ENCODE data around the gene ARSB. TPM values are rescaled to one million over a fixed set of nuclear protein-coding genes. Genes with fewer than 3 reads are reported as not detected.

ARSB gene
- total and polyA plus RNA-seq, 9 donors = 3.1 to 10.6 (median 7.6) TPM

DNA sequence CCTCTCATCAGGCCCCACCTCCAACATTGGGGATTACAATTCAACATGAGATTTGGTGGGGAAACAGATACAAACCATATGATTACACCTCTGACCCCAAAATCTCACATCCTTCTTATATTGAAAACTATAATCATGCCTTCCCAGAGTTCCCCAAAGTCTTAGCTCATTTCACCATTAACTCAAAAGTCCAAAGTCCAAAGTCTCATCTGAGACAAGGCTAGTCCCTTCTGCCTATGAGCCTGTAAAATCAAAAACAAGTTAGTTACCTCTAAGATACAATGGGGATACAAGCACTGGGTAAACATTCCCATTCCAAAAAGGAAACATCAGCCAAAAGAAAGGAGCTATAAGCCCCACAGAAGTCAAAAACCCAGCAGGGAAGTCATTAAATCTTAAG is 26.8 kb upstream of the ARSB start:
- Histone ChIP-seq H3K9me3 (no peaks in the 10 kb centered on the region), H3K4me3 (no peak overlapping the region), H3K27ac (no peak overlapping the region), H3K36me3 (no peaks in the 10 kb centered on the region), H3K27me3 (no peaks in the 10 kb centered on the region), H3K4me1 (ENCODE audit: insufficient read depth) (no peaks in the 10 kb centered on the region)
- TF ChIP-seq EP300 (IDR thresholded peaks at IDR 0.05) (no peak), CTCF (IDR thresholded peaks at IDR 0.05) (no peak), POLR2A (IDR thresholded peaks at IDR 0.05) (no peak)
- no peak for DNase-seq
- intact Hi-C loops (cut with DNase I) = no loop called here

DNA sequence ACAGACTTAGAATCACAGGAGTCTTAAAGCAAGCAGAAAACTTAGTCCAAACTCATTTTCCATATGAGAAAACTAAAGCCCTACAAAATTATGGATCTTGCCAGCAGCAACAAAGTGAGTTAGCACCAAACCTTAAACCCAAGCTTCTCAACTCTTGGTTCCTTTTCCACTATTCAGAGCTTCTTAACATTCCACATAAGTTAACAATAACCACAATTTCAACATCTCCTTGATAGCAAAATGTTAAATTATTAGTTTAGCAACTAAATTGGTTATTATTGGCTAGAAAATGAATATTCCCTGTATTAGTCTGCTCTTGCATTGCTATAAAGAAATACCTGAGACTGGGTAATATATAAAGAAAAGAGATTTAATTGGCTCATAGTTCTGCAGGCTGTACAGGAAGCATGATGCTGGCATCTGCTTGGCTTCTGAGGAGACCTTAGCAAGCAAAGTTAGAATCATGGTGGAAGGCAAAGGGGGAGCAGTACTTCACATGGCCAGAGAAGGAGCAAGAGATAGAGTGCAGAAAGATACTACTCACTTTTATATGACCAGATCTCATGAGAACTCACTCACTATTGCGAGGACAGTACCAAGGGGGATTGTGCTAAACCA is 26.2 kb upstream of the ARSB start:
- Histone ChIP-seq H3K4me3 (no peak overlapping the region), H3K27ac (no peak overlapping the region), H3K4me1 (ENCODE audit: insufficient read depth) (no peaks in the 10 kb centered on the region), H3K27me3 (no peaks in the 10 kb centered on the region), H3K9me3 (no peaks in the 10 kb centered on the region), H3K36me3 (no peaks in the 10 kb centered on the region)
- TF ChIP-seq CTCF (IDR thresholded peaks at IDR 0.05) (no peak), POLR2A (IDR thresholded peaks at IDR 0.05) (no peak), EP300 (IDR thresholded peaks at IDR 0.05) (no peak)
- DNase-seq = no peak
- WGBS, 3 donors = 90 to 98% (median 94%) methylated on average over 1 of the region's 1 CpG
- intact Hi-C loops (cut with DNase I) = no loop called here

- intact Hi-C loops (cut with DNase I) = no loop called here
- H3K27me3 ChIP-seq = no peaks in the 10 kb centered on the region
- DNase-seq = no peak
- TF ChIP-seq POLR2A (IDR thresholded peaks at IDR 0.05) (no peak), CTCF (IDR thresholded peaks at IDR 0.05) (no peak), EP300 (IDR thresholded peaks at IDR 0.05) (no peak)
- H3K4me3 ChIP-seq = no peak overlapping the region
- WGBS, 3 donors = 64 to 99% (median 98%) methylated on average over 3 of the region's 3 CpGs
- no peaks in the 10 kb centered on the region for H3K36me3 ChIP-seq
- no peak overlapping the region for H3K27ac ChIP-seq
- no peaks in the 10 kb centered on the region for H3K4me1 ChIP-seq (ENCODE audit: insufficient read depth)
- no peaks in the 10 kb centered on the region for H3K9me3 ChIP-seq
Measured at GRCh38 chr5:79008362-79008761, 23.3 kb upstream of the ARSB start.

GRCh38 chr5:79007872-79008271 is 22.8 kb upstream of the ARSB start:
- Histone ChIP-seq H3K36me3 (no peaks in the 10 kb centered on the region), H3K9me3 (no peaks in the 10 kb centered on the region), H3K27me3 (no peaks in the 10 kb centered on the region), H3K4me1 (ENCODE audit: insufficient read depth) (no peaks in the 10 kb centered on the region), H3K4me3 (no peak overlapping the region), H3K27ac (no peak overlapping the region)
- WGBS, 3 donors = 99 to 100% (median 100%) methylated on average over 3 of the region's 3 CpGs
- intact Hi-C loops (cut with DNase I) = no loop called here
- DNase-seq = no peak
- no peak for TF ChIP-seq CTCF (IDR thresholded peaks at IDR 0.05)
- TF ChIP-seq POLR2A (IDR thresholded peaks at IDR 0.05) = no peak
- TF ChIP-seq EP300 (IDR thresholded peaks at IDR 0.05) = no peak
